Smooth muscle cell (in vitro differentiated cells): ENCODE results near the gene RBM4. TPM values are rescaled to one million over a fixed set of nuclear protein-coding genes. Genes with fewer than 3 reads are reported as not detected.

Experiments used
- polyA plus RNA-seq: library from polyadenylated mRNA; unstranded; fragments of >200 nt; fragmentation: Nextera tagmentation; extraction: Ambion mirVana; gene quantifications from 2 replicates; pipeline ENCODE4 v1.2.1, GENCODE V29; 2016
- small RNA-seq: library from RNA; depleted of rRNA; stranded (forward); fragments of <200 nt; gene quantifications from one replicate; pipeline ENCODE3, GENCODE V24; 2014
- total RNA-seq: library from RNA; depleted of rRNA; stranded (reverse); fragments of >200 nt; gene quantifications from 2 replicates; pipeline ENCODE4 v1.2.3, GENCODE V29; 2014

RBM4 gene
- total and polyA plus RNA-seq, 2 experiments from 2014 or later: 121 to 125 TPM

Small RNAs within 50 kb of the gene (small RNA-seq; reads per million reads assigned to genes)
- not detected for gene RNU4-39P

Other genes starting within 250 kb of the RBM4 start
- gene NPAS4, start 217.7 kb upstream of the RBM4 start, total RNA-seq: 0.58 and 0.85 TPM in 2 replicates
- 0.84 and 1.1 TPM in 2 replicates for gene NPAS4, start 217.7 kb upstream of the RBM4 start, polyA plus RNA-seq
- gene MRPL11, start 199.9 kb upstream of the RBM4 start, total RNA-seq: 36.1 and 38.7 TPM in 2 replicates
- gene MRPL11, start 199.9 kb upstream of the RBM4 start, polyA plus RNA-seq: 54.5 and 68.4 TPM in 2 replicates
- 2.1 and 3.8 TPM in 2 replicates for gene PELI3, start 171.8 kb upstream of the RBM4 start, total RNA-seq
- 9.4 and 10.6 TPM in 2 replicates for gene PELI3, start 171.8 kb upstream of the RBM4 start, polyA plus RNA-seq
- 34.6 and 59.2 TPM in 2 replicates for gene DPP3, start 158.3 kb upstream of the RBM4 start, total RNA-seq
- gene DPP3, start 158.3 kb upstream of the RBM4 start, polyA plus RNA-seq: 38.0 and 40.1 TPM in 2 replicates
- gene BBS1, start 128.1 kb upstream of the RBM4 start, total RNA-seq: 25.9 and 30.1 TPM in 2 replicates
- 13.0 and 15.6 TPM in 2 replicates for gene BBS1, start 128.1 kb upstream of the RBM4 start, polyA plus RNA-seq
- 11.1 and 15.7 TPM in 2 replicates for gene ZDHHC24, start 92.7 kb upstream of the RBM4 start, total RNA-seq
- 13.9 and 14.4 TPM in 2 replicates for gene ZDHHC24, start 92.7 kb upstream of the RBM4 start, polyA plus RNA-seq
- 0.49 TPM in 1 of 2 replicates, not detected in the other for gene ACTN3, start 91.8 kb upstream of the RBM4 start, total RNA-seq
- 1.3 and 1.4 TPM in 2 replicates for gene ACTN3, start 91.8 kb upstream of the RBM4 start, polyA plus RNA-seq
- 0.27 and 0.45 TPM in 2 replicates for gene CTSF, start 70.1 kb upstream of the RBM4 start, total RNA-seq
- gene CTSF, start 70.1 kb upstream of the RBM4 start, polyA plus RNA-seq: 0.62 TPM in 1 of 2 replicates, not detected in the other
- gene CCDC87, start 45.6 kb upstream of the RBM4 start, total RNA-seq: 2.5 TPM in 1 of 2 replicates, not detected in the other
- gene CCDC87, start 45.6 kb upstream of the RBM4 start, polyA plus RNA-seq: 0.56 and 0.91 TPM in 2 replicates
- gene CCS, start 45.5 kb upstream of the RBM4 start, total RNA-seq: 24.6 and 29.2 TPM in 2 replicates
- gene CCS, start 45.5 kb upstream of the RBM4 start, polyA plus RNA-seq: 104 and 113 TPM in 2 replicates
- 25.3 and 34.4 TPM in 2 replicates for gene RBM14, start 22.1 kb upstream of the RBM4 start, total RNA-seq
- gene RBM14, start 22.1 kb upstream of the RBM4 start, polyA plus RNA-seq: 41.0 and 41.1 TPM in 2 replicates
- 17.0 and 17.6 TPM in 2 replicates for gene RBM4B, start 39.2 kb downstream of the RBM4 start, total RNA-seq
- gene RBM4B, start 39.2 kb downstream of the RBM4 start, polyA plus RNA-seq: 17.8 and 23.7 TPM in 2 replicates
- 15.6 and 20.9 TPM in 2 replicates for gene SPTBN2, start 90.5 kb downstream of the RBM4 start, total RNA-seq
- gene SPTBN2, start 90.5 kb downstream of the RBM4 start, polyA plus RNA-seq: 15.7 and 18.3 TPM in 2 replicates
- 12.1 and 25.2 TPM in 2 replicates for gene RCE1, start 204.7 kb downstream of the RBM4 start, total RNA-seq
- gene RCE1, start 204.7 kb downstream of the RBM4 start, polyA plus RNA-seq: 33.5 and 34.1 TPM in 2 replicates
- 14.7 and 15.2 TPM in 2 replicates for gene LRFN4, start 218.4 kb downstream of the RBM4 start, total RNA-seq
- gene LRFN4, start 218.4 kb downstream of the RBM4 start, polyA plus RNA-seq: 37.6 and 43.0 TPM in 2 replicates